Heart left ventricle (tissue), 16 donors: ENCODE measurements around the gene SLAMF8. TPM values are rescaled to one million over a fixed set of nuclear protein-coding genes. Genes with fewer than 3 reads are reported as not detected.

Source experiments
- ATAC-seq, 4 donors: fragments of 200-7000 bp; cut with Tn5 transposase; one replicate each; pipeline ENCODE4 v1.9.1; 2020 to 2022; ENCODE audit warnings: moderate library complexity in 4 of 4, mild to moderate bottlenecking in 3 of 4, moderate number of reproducible peaks in 1 of 4
- DNase-seq, 5 donors: peaks; one replicate each; pipeline ENCODE4 v3.0.0-alpha.2; 2020
- H3K27ac ChIP-seq, 12 donors: fragments of 200-600 bp; sonication (generic) in 4 of 12; one replicate each; pipeline versions ENCODE4 v1.5.0 to v1.8.0; 2016 to 2022; ENCODE audit warnings: mild to moderate bottlenecking in 2 of 12
- H3K27me3 ChIP-seq, 9 donors: fragments of 200-600 bp; sonication (generic) in 2 of 9; one replicate each; pipeline versions ENCODE4 v1.5.1 to v1.8.0; 2016 to 2022; ENCODE audit warnings: mild to moderate bottlenecking in 3 of 9
- H3K36me3 ChIP-seq, 9 donors: fragments of 200-600 bp; sonication (generic) in 2 of 9; one replicate each; pipeline versions ENCODE4 v1.5.0 to v1.8.0; 2018 to 2022; ENCODE audit warnings: mild to moderate bottlenecking in 2 of 9
- H3K4me1 ChIP-seq, 12 donors: fragments of 200-600 bp; sonication (generic) in 4 of 12; one replicate each; pipeline versions ENCODE4 v1.5.0 to v1.8.0; 2016 to 2022; ENCODE audit warnings: mild to moderate bottlenecking in 3 of 12
- H3K4me3 ChIP-seq, 12 donors: fragments of 200-600 bp; sonication (generic) in 4 of 12; one replicate each; pipeline versions ENCODE4 v1.5.0 to v1.8.0; 2017 to 2022; ENCODE audit warnings: mild to moderate bottlenecking in 9 of 12, moderate library complexity in 4 of 12
- H3K9me3 ChIP-seq, 12 donors: fragments of 200-600 bp; sonication (generic) in 4 of 12; one replicate each; pipeline versions ENCODE4 v1.5.0 to v1.8.0; 2016 to 2022; ENCODE audit warnings: mild to moderate bottlenecking in 1 of 12
- POLR2A ChIP-seq, 2 donors: fragments of 450-650 bp; IDR thresholded peaks; one replicate each; pipeline ENCODE4 v1.6.1; 2017; ENCODE audit warnings: antibody characterized with exemption in 2 of 2, mild to moderate bottlenecking in 2 of 2, moderate library complexity in 2 of 2
- WGBS, 4 donors: extraction: QIAGEN DNeasy Blood & Tissue Kit in 2 of 4; methylation state at CpG; one replicate each; pipeline versions ENCODE4 v1.1.5 to v1.1.7; 2013 to 2018; 5-methylcytosine and 5-hydroxymethylcytosine counted together
- intact Hi-C, 10 donors: fragments of 100-400 bp; cut with DNase I; formaldehyde crosslinking; loops; one replicate each; pipeline versions ENCODE4 v1.11.1 to v1.14.2; 2022
- polyA plus RNA-seq, 2 donors: library from polyadenylated mRNA; stranded (reverse); fragments of 200-250 nt; gene quantifications; one replicate each; pipeline ENCODE4 v1.2.3, GENCODE V29; 2013
- total RNA-seq, 9 donors: library from RNA; depleted of rRNA in 2 of 9; stranded (reverse); fragments of >200 nt in 2 of 9; fragmentation: NEBNext Ultra II Directional in 3 of 9; extraction: Animal tissue kit (Norgen Biotek cat#: 25700) in 3 of 9; gene quantifications; one replicate each; pipeline versions ENCODE4 v1.1.0 to v1.2.4, GENCODE V29; 2016 to 2023
- TF ChIP-seq, protein P1 (sequence below), 12 donors: fragments of 200-600 bp; sonication (generic) in 4 of 12; IDR thresholded peaks; one replicate each; pipeline versions ENCODE4 v1.5.0 to v1.8.0; 2018 to 2022; ENCODE audit warnings: antibody characterized with exemption in 12 of 12, mild to moderate bottlenecking in 5 of 12
- donor health status: ischemic (EF 13 %, LVEDD 7.1; RV severe dilation, severe dysfunction).
- donor health status: healthy with polysubstance abuse.
- donor health status: DM: no; HTN: yes; CAD: no.
- donor health status: DM: no; HTN: no; CAD: no.
- donor health status: ischemic (EF 25% LVEDD 6.9; RV normal size, moderate dysfunction).
- donor health status: ischemic (EF 25% LVEDD 5.7; RV mildly dilated, moderate dysfunction).
- donor health status: healthy.
- donor health status: DM: yes; HTN: yes; CAD: no.
- donor health status: ischemic (EF 35%, LVEDD 5.7; RV mildly dilated, moderate dysfunction).
- donor health status: nonischemic (EF 11% LVEDD 7.7; RV severe dilation, severe dysfunction).
- donor health status: DM: yes; HTN: yes; CAD: no.
- donor health status: PGD.
- donor health status: ischemic (EF 29% LVEDD 5.4; RV normal size, mild dysfunction).
- donor health status: nonischemic (EF 23%, LVEDD 6.1; RV moderate dilation, normal function).

Gene SLAMF8
- total and polyA plus RNA-seq, 11 donors: 0.50 to 44.9 (median 1.5) TPM

DNA sequence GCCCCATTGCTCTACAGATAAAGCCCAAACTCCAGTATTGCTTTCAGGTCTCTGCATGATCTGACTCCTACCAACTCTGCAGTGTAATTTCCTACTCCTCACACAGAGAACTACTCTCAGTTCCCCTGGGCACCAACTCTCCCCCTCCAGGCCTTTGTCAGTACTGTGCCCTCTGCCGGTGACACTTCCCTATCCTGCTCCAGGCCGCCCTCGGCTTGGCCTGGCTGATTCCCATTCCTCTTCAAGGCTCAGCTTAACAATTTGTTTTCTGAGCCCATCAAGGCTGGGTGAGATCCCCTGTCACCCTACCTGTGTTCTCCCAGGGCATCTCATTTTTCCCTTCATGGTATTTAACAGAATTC, 2.6 kb downstream of the SLAMF8 start:
- Histone ChIP-seq H3K4me1 (peaks cover 0 to 63% (median 0%) of the 10 kb centered on the region in 12 donors), H3K9me3 (no peaks in the 10 kb centered on the region), H3K27me3 (peaks cover 0 to under 1% (median 0%) of the 10 kb centered on the region in 9 donors), H3K36me3 (peaks cover 0 to 20% (median 0%) of the 10 kb centered on the region in 9 donors), H3K4me3 (peak overlapping the region in 1 of 12 donors; percentile 58), H3K27ac (peak overlapping the region in 1 of 12 donors; percentile 91)
- DNase-seq (peak; percentile 57 to 75 (median 63)), ATAC-seq (peak; percentile 75 to 89 (median 82))
- WGBS, 4 donors: 19 to 29% (median 22%) methylated on average over 3 of the region's 3 CpGs
- no peak for TF ChIP-seq POLR2A (IDR thresholded peaks at IDR 0.05)
- TF ChIP-seq, protein P1, sequence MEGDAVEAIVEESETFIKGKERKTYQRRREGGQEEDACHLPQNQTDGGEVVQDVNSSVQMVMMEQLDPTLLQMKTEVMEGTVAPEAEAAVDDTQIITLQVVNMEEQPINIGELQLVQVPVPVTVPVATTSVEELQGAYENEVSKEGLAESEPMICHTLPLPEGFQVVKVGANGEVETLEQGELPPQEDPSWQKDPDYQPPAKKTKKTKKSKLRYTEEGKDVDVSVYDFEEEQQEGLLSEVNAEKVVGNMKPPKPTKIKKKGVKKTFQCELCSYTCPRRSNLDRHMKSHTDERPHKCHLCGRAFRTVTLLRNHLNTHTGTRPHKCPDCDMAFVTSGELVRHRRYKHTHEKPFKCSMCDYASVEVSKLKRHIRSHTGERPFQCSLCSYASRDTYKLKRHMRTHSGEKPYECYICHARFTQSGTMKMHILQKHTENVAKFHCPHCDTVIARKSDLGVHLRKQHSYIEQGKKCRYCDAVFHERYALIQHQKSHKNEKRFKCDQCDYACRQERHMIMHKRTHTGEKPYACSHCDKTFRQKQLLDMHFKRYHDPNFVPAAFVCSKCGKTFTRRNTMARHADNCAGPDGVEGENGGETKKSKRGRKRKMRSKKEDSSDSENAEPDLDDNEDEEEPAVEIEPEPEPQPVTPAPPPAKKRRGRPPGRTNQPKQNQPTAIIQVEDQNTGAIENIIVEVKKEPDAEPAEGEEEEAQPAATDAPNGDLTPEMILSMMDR (IDR thresholded peaks at IDR 0.05): peak; percentile 34 to 64 (median 50)
- intact Hi-C loops: no loop called here

DNA sequence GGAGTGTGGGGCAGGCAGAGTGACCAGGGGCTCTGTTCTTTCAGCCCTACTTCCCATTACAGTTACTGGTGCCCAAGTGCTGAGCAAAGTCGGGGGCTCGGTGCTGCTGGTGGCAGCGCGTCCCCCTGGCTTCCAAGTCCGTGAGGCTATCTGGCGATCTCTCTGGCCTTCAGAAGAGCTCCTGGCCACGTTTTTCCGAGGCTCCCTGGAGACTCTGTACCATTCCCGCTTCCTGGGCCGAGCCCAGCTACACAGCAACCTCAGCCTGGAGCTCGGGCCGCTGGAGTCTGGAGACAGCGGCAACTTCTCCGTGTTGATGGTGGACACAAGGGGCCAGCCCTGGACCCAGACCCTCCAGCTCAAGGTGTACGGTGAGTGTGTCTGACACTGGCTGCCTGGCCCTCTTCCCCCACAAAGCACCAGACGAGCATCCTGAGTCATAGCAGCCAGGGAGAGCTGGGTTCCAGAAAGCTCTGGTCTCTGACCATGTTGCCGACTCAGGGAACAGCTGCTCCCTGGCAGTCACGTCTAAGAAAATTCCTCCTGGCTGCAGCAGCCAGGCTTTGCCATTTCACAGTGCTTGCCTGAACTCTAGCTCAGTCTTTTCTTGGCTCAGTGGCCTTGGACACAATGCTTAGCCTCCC, 3.3 kb downstream of the SLAMF8 start:
- TF ChIP-seq, protein P1 (IDR thresholded peaks at IDR 0.05): no peak
- H3K9me3 ChIP-seq: no peaks in the 10 kb centered on the region
- ATAC-seq (peak; percentile 21 to 62 (median 48)), DNase-seq (peak in 3 of 5 donors; percentile 39 to 62 (median 55))
- peaks cover 0 to 56% (median 0%) of the 10 kb centered on the region in 12 donors for H3K4me1 ChIP-seq
- intact Hi-C loops: loop anchor here in 1 of 10 donors (10.0 kb wide), 1 partner anchor 105 kb away; no protein-coding TSS in a partner anchor
- peak overlapping the region in 1 of 12 donors; percentile 58 for H3K4me3 ChIP-seq
- H3K36me3 ChIP-seq: peaks cover 0 to 27% (median 0%) of the 10 kb centered on the region in 9 donors
- peak overlapping the region in 1 of 12 donors; percentile 91 for H3K27ac ChIP-seq
- H3K27me3 ChIP-seq: no peaks in the 10 kb centered on the region
- 79 to 88% (median 84%) methylated on average over 18 of the region's 18 CpGs for WGBS, 4 donors

DNA sequence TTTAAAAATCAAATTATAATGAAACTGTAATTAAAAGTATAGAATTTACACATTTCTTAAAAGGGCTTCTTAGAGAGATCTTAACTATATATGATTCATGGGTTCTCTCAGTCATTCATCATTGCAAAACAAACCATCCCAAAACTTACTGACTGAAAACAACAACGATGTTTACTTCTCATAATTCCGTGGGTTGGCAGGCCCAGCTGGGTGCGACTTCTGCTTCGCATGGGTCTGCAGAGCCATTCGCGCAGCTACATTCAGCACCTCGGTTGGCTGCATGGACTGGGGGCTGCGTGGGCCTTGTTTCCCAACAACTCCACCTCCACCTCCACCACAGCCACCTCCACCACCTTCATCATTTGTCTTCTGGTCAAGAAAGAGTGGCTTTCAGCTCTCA, 4.0 kb downstream of the SLAMF8 start:
- Histone ChIP-seq H3K4me3 (peak overlapping the region in 1 of 12 donors; percentile 58), H3K9me3 (no peaks in the 10 kb centered on the region), H3K4me1 (peaks cover 0 to 48% (median 0%) of the 10 kb centered on the region in 12 donors), H3K27ac (peak overlapping the region in 1 of 12 donors; percentile 6), H3K27me3 (no peaks in the 10 kb centered on the region), H3K36me3 (peaks cover 0 to 35% (median 0%) of the 10 kb centered on the region in 9 donors)
- ATAC-seq (no peak), DNase-seq (no peak)
- 86 to 96% (median 91%) methylated on average over 8 of the region's 8 CpGs for WGBS, 4 donors
- no peak for TF ChIP-seq POLR2A (IDR thresholded peaks at IDR 0.05)
- TF ChIP-seq, protein P1 (IDR thresholded peaks at IDR 0.05): no peak
- intact Hi-C loops: loop anchor here in 1 of 10 donors (10.0 kb wide), 1 partner anchor 104 kb away; no protein-coding TSS in a partner anchor

DNA sequence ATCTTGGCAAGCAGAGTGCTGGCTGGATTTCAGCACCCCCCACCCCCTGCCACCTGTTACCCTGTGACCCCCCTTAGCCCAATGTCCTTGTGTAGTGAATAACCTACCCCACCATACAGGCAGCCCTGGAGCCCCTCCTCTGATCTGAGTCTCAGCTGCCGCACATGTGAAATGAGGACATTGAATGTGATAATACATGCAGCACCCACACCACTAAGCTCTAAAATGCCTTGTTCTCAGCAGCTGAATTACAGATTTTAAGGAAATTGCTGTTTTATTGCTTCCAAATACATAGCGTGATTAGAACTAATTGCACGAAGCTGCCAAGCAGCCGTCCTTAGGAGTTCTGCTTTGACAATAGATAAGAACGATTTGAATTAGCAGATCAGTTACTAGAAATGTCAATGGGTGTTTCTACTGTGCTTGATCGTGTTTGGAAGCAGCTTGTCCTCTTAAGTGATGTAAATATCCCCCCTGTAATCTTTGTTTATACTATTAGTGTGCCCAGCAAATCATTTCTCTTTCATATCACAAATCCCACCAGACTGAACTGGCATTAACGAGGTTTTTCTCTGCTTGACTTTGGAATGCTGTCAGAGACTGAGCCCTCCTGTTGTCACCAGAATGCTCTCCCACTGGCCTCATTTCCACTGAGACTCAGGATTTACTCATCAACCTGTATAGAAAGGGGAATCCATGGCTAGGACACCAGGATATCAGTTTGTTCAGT, 4.9 kb downstream of the SLAMF8 start:
- Histone ChIP-seq H3K4me1 (peaks cover 0 to 40% (median 0%) of the 10 kb centered on the region in 12 donors), H3K4me3 (no peak overlapping the region), H3K27ac (no peak overlapping the region), H3K9me3 (no peaks in the 10 kb centered on the region), H3K36me3 (peaks cover 0 to 44% (median 0%) of the 10 kb centered on the region in 9 donors), H3K27me3 (no peaks in the 10 kb centered on the region)
- no peak for DNase-seq
- TF ChIP-seq, protein P1 (IDR thresholded peaks at IDR 0.05): no peak
- no peak for TF ChIP-seq POLR2A (IDR thresholded peaks at IDR 0.05)
- intact Hi-C loops: loop anchor here in 1 of 10 donors (10.0 kb wide), 1 partner anchor 103 kb away; no protein-coding TSS in a partner anchor
- no peak for ATAC-seq
- 59 to 64% (median 59%) methylated on average over 7 of the region's 7 CpGs for WGBS, 4 donors
